ENCODE data around the gene SIRT5.

- TF ChIP-seq CTCF (IDR thresholded peaks at IDR 0.05; ENCODE audit: low read depth, low read length): no peak
- no peak for TF ChIP-seq EZH2phosphoT487 (IDR thresholded peaks at IDR 0.05; ENCODE audit: low read depth)
Measured at GRCh38 chr6:13565921-13566320, 8.5 kb upstream of the SIRT5 start.

Measured in OCI-LY3 (cell line).